ENCODE data around the gene P2RY2.

The P2RY2 gene

DNA sequence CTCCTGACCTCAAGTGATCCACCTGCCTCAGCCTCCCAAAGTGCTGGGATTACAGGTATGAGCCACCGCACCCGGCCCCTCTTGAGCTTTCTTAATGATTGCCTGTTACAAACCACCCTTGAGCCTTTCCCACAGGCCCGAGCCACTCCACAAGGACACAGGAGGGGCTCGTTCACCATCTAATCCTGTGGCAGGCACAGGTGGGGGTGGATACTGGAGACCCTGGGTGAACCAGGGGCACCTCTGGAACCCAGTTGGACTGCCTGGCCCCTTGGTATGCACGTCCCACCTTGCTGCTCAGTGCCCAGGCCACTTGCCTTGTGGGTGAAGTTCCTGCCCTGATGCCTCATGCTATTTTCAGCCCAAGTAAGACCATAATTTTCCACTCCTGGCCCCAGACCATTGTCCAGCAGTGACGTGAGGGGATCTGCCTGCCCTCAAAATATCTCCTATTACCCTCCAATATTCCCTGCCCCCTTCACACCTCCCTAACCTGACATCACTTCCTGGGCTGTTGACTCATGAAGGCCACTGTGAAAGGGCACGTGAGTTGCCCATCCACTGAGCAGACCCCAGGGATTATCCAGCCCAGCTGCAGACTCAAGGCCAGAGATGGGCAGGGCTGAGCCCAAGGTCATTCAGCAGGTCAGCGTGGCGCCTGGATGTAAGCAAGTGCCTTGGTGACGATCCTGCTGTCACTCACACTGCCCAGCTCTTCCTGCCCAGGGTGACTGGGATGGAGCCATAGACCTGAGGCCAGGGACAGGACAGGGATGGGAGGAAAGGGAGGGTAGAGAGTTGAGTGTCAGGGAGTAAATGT lies 19.6 kb downstream of the P2RY2 start:
- Histone ChIP-seq H3K9me3 (ENCODE audit: low read length) (no peaks in the 10 kb centered on the region), H3K27me3 (ENCODE audit: insufficient read depth, low read length) (no peaks in the 10 kb centered on the region), H2AFZ (ENCODE audit: low read depth, low read length) (no peak overlapping the region), H3K4me3 (ENCODE audit: low read length) (no peak overlapping the region), H3K4me1 (ENCODE audit: insufficient read depth, low read length) (peaks cover under 1% of the 10 kb centered on the region), H3K36me3 (ENCODE audit: insufficient read depth, low read length) (no peaks in the 10 kb centered on the region)

DNA sequence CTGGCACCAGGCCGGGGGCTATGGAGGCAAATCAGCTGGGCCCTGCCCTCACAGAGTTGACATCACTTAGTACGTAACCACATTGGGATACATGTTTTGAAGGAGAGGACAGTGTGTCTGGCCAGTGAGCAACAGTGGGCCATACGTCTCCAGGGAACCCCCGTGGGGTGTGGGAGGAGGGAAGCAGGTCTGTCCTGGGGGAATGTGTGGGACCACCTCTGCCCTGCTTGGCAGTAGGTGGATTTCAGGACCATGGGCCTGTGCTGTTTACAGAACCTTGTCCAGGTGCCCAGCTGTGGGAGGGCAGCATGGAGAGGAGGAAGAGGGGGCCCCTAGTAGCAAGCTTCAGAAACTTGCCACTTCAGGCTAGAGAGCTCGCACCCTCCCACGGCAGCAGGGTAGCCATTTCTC lies 21.0 kb downstream of the P2RY2 start:
- Histone ChIP-seq H3K4me3 (ENCODE audit: low read length) (no peak overlapping the region), H3K36me3 (ENCODE audit: insufficient read depth, low read length) (no peaks in the 10 kb centered on the region), H3K9me3 (ENCODE audit: low read length) (no peaks in the 10 kb centered on the region), H3K4me1 (ENCODE audit: insufficient read depth, low read length) (peaks cover 3% of the 10 kb centered on the region), H3K27me3 (ENCODE audit: insufficient read depth, low read length) (no peaks in the 10 kb centered on the region), H2AFZ (ENCODE audit: low read depth, low read length) (no peak overlapping the region)

DNA sequence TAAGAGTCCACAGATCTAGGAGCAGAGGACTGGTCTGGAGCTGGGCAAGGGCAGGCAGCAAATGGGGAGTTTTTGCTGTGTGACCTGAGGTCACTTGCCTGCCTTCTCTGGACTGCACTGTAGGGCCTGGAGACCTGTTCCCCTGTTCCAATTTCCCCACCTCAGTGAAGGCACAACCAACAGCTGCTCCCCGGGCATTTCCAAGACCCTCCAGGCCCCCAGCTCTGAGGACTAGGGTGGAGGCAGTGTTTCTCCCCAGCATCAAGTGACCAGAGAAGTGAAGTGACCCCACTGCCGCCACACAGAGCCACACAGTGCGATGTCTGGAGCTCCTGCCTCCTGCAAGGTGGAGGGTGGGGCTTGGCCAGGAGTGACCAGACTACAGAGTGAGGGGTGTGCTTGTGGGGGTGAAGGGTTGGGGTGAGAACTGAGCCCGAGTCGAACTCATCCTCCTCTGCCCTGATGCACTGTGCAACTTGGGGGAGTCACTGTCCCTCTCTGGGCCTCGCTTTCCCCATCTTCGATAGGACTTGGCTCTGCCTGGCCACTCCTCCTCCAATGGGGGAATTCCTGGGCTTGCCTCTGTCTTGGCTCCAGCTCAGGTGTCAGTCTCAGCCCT lies 21.6 kb downstream of the P2RY2 start:
- Histone ChIP-seq H3K27me3 (ENCODE audit: insufficient read depth, low read length) (no peaks in the 10 kb centered on the region), H3K4me1 (ENCODE audit: insufficient read depth, low read length) (peaks cover 4% of the 10 kb centered on the region), H2AFZ (ENCODE audit: low read depth, low read length) (no peak overlapping the region), H3K4me3 (ENCODE audit: low read length) (no peak overlapping the region), H3K9me3 (ENCODE audit: low read length) (no peaks in the 10 kb centered on the region), H3K36me3 (ENCODE audit: insufficient read depth, low read length) (no peaks in the 10 kb centered on the region)

DNA sequence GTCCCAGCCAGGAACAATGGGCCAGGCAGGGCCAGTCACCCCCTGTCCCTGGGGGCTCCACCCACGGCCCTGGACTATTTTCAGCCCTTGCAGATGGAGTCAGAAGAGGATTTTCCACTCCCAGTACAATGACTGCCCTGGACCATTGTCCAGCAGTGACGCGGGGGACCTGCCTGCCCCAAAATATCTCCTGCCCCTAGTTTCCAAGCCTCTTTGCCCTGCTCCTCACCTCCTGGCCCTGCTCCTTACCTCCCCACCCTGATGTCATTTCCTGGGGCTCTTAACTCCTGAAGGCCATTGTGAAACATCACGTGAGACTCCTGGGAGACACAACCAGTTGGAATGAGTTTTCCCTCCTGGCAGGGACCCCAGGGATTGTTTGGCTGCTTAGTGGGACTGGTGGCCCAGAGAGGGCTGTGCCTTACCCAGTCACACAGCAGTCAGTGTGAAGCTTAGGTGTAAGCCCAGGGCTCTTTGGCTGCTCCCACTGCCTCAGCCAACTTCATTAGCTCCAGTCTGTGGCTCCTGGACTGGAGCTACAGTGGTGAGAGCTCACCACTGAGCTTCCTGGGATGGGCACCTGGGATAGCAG lies 22.2 kb downstream of the P2RY2 start:
- Histone ChIP-seq H3K27me3 (ENCODE audit: insufficient read depth, low read length) (no peaks in the 10 kb centered on the region), H3K9me3 (ENCODE audit: low read length) (no peaks in the 10 kb centered on the region), H2AFZ (ENCODE audit: low read depth, low read length) (no peak overlapping the region), H3K4me1 (ENCODE audit: insufficient read depth, low read length) (peaks cover 9% of the 10 kb centered on the region), H3K4me3 (ENCODE audit: low read length) (no peak overlapping the region), H3K36me3 (ENCODE audit: insufficient read depth, low read length) (no peaks in the 10 kb centered on the region)

DNA sequence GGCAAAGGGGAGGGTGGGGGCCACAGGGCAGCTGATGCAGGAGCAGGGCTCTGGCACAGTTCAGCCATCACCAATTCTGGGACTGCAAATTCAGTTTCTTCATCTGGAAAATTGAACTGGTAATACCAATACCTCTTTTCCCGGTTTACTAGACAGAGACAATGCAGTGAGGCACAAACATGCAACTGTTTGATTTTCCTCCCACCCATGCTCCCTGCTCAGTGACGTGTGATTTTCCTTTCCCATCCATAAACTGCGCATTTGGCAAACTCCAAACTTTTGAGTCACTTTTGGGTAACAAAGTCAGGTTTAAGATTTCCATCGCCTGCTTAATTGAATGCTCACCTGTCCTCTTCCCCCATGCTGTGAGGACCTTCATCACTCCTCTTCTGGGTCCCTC lies 23.2 kb downstream of the P2RY2 start:
- Histone ChIP-seq H2AFZ (ENCODE audit: low read depth, low read length) (no peak overlapping the region), H3K9me3 (ENCODE audit: low read length) (no peaks in the 10 kb centered on the region), H3K4me3 (ENCODE audit: low read length) (no peak overlapping the region), H3K36me3 (ENCODE audit: insufficient read depth, low read length) (no peaks in the 10 kb centered on the region), H3K4me1 (ENCODE audit: insufficient read depth, low read length) (peaks cover 9% of the 10 kb centered on the region), H3K27me3 (ENCODE audit: insufficient read depth, low read length) (no peaks in the 10 kb centered on the region)

DNA sequence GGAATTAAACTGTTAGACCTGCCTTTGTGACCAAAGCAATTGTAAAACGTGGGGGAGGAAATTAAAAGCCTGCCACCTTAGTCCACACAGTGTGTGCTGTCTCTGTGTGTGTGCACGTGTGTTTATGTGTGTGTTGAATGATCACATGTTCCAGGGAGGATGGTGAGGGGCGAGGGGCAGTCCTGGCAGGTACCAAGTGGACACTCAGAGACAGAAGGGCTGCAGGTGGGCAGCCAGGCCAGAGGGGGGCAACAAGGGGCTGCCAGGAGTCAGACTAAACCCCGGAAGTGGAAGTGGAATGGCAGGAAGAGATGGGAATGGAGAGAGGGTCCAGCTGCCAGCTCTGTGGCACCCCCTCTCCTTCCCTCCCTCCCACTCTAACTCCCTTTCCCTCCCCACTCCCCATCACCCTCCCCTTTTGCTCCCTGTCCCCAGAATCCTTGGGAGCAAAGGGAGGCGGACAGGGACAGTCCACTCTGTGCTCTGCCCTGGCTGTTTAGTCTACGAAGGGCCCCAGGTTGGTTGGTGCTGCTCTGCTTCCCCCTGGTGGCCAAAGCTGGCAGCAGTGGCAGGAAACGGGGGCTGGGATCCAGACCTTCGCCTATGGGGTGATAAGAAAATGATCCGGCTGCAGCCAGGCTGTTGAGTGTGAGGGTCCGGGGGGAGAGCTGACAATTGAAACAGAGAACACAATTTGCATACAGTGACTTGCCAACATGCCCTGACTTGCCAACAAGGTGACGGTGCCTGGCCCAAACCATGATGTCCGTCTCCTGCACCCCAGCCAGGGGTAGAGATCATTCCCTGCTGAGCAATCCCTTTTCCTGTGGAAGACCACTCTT lies 24.4 kb downstream of the P2RY2 start:
- Histone ChIP-seq H2AFZ (ENCODE audit: low read depth, low read length) (peak overlapping the region; percentile 72), H3K27me3 (ENCODE audit: insufficient read depth, low read length) (no peaks in the 10 kb centered on the region), H3K4me1 (ENCODE audit: insufficient read depth, low read length) (peaks cover 9% of the 10 kb centered on the region), H3K4me3 (ENCODE audit: low read length) (peak overlapping the region; percentile 50), H3K9me3 (ENCODE audit: low read length) (no peaks in the 10 kb centered on the region), H3K36me3 (ENCODE audit: insufficient read depth, low read length) (no peaks in the 10 kb centered on the region)

DNA sequence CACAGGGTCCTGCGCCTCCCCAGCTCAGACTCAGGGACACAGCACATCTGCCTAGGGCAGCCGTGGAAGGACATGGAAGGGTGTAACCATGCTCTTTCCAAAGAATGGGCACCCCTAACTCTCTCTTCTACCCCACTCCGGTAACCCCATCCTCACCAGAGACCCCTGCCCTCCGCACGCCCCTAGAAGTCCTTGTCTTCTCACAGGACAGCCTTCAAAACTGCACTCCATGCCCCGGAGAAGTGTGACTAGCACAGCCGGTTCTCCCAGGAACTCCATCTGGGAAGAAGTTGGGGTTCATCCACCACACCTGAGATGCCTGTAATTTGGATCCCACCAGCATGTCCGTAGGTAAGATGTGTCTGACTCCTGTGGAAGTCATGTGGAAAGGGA lies 25.0 kb downstream of the P2RY2 start:
- no peak overlapping the region for H3K4me3 ChIP-seq (ENCODE audit: low read length)
- no peaks in the 10 kb centered on the region for H3K36me3 ChIP-seq (ENCODE audit: insufficient read depth, low read length)
- H3K27me3 ChIP-seq (ENCODE audit: insufficient read depth, low read length) = no peaks in the 10 kb centered on the region
- peaks cover 9% of the 10 kb centered on the region for H3K4me1 ChIP-seq (ENCODE audit: insufficient read depth, low read length)
- no peak overlapping the region for H2AFZ ChIP-seq (ENCODE audit: low read depth, low read length)
- H3K9me3 ChIP-seq (ENCODE audit: low read length) = no peaks in the 10 kb centered on the region

DNA sequence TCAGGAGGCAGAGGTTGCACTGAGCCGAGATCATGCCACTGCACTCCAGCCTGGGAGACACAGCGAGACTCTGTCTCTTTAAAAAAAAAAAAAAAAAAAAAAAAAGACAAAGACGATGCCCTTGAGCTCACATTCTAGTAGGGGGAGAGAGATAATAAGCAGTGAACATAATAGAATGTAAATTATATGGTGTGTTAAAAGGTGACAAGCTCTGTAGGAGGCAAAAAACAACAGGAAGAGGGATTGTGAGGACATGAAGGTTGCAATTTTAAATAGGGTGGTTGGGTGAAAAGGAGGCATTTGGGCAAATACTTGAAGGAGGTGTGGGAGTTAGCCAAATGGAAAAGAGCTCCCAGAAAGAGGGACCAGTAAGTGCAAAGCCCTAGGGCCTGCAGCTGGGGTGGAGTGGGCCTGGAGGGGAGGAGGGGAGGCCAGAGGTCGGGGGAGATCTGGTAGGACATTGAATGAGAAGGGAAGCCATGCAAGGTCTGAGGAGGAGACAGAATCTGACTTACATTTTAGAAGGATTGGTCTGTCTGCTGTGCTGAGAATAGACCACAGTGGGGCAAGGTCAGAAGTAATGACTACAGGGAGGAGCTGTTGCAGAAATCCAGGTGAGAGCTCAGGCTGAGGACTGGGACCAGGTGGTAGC lies 26.6 kb downstream of the P2RY2 start:
- no peak overlapping the region for H2AFZ ChIP-seq (ENCODE audit: low read depth, low read length)
- H3K27me3 ChIP-seq (ENCODE audit: insufficient read depth, low read length) = no peaks in the 10 kb centered on the region
- no peaks in the 10 kb centered on the region for H3K36me3 ChIP-seq (ENCODE audit: insufficient read depth, low read length)
- H3K4me3 ChIP-seq (ENCODE audit: low read length) = no peak overlapping the region
- peaks cover 9% of the 10 kb centered on the region for H3K4me1 ChIP-seq (ENCODE audit: insufficient read depth, low read length)
- no peaks in the 10 kb centered on the region for H3K9me3 ChIP-seq (ENCODE audit: low read length)

DNA sequence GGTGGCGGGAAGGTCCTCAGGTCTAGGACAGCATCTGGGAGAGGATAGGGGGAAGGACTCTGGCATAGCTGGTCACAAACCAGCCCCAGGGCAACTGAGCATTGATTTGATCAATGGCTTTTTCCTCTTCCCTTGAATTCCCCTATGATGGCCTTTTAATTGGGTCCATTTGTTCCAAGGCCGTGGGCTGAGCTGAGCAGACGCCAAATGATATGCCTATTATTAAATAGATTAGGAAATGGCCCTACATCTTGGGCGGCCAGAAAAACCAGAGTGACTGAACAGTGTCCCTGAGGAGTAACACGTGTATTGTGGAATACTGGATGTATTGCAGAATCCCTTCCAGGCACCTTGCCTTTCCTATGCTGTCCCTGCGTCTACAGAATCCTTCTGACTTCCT lies 27.4 kb downstream of the P2RY2 start:
- no peak overlapping the region for H3K4me3 ChIP-seq (ENCODE audit: low read length)
- no peaks in the 10 kb centered on the region for H3K27me3 ChIP-seq (ENCODE audit: insufficient read depth, low read length)
- H3K9me3 ChIP-seq (ENCODE audit: low read length) = no peaks in the 10 kb centered on the region
- no peak overlapping the region for H2AFZ ChIP-seq (ENCODE audit: low read depth, low read length)
- peaks cover 9% of the 10 kb centered on the region for H3K4me1 ChIP-seq (ENCODE audit: insufficient read depth, low read length)
- H3K36me3 ChIP-seq (ENCODE audit: insufficient read depth, low read length) = no peaks in the 10 kb centered on the region

DNA sequence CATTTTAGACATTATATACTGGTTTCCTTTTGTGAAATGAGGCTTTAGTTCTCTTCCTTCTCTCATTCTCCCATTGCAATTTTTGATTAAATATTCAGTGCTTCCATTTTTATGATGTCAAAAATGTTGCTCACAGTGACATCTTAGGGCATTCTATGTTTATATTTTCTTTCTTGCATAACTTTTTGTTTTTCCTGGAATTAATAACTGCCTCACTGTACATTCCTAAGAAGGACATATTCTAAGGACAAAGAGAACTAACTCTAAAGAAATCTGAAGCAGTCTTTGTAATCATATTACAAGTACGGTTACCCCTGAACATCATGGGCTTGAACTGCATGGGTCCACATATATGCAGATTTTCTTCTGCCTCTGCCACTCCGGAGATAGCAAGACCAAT lies 28.2 kb downstream of the P2RY2 start:
- no peaks in the 10 kb centered on the region for H3K9me3 ChIP-seq (ENCODE audit: low read length)
- no peak overlapping the region for H3K4me3 ChIP-seq (ENCODE audit: low read length)
- no peaks in the 10 kb centered on the region for H3K27me3 ChIP-seq (ENCODE audit: insufficient read depth, low read length)
- H3K4me1 ChIP-seq (ENCODE audit: insufficient read depth, low read length) = peaks cover 9% of the 10 kb centered on the region
- no peak overlapping the region for H2AFZ ChIP-seq (ENCODE audit: low read depth, low read length)
- no peaks in the 10 kb centered on the region for H3K36me3 ChIP-seq (ENCODE audit: insufficient read depth, low read length)

DNA sequence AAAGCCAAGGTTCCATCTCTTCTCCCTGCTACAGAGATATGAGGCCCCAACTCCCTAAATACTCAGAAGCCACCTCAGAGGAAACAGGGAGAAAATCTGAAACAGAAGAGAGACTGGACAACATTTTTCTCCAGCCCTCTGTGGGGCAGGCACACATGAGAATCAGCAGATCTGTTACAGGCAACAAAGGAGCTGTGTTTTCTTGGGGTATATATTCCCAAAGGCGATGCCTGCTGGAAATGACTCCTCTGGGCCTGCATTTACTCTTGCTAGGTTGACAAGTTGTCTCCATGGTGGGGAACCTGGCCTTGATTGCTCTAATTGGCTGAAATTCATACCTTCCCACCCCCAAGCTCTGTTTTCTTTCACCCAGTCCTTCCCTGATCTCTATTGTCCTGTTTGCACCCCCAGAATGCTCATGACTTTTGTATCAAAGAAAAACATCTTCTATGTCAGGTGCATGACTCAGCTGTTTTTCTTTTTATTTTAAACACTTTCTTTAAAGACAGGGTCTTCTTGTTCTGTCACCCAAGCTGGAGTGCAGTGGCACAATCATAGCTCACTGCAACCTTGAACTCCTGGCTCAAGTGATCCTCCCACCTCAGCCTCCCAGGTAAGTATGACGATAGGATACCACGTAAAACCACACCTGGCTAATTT lies 30.6 kb downstream of the P2RY2 start:
- Histone ChIP-seq H3K4me3 (ENCODE audit: low read length) (no peak overlapping the region), H3K36me3 (ENCODE audit: insufficient read depth, low read length) (no peaks in the 10 kb centered on the region), H3K27me3 (ENCODE audit: insufficient read depth, low read length) (no peaks in the 10 kb centered on the region), H3K4me1 (ENCODE audit: insufficient read depth, low read length) (peaks cover 7% of the 10 kb centered on the region), H2AFZ (ENCODE audit: low read depth, low read length) (no peak overlapping the region), H3K9me3 (ENCODE audit: low read length) (no peaks in the 10 kb centered on the region)

DNA sequence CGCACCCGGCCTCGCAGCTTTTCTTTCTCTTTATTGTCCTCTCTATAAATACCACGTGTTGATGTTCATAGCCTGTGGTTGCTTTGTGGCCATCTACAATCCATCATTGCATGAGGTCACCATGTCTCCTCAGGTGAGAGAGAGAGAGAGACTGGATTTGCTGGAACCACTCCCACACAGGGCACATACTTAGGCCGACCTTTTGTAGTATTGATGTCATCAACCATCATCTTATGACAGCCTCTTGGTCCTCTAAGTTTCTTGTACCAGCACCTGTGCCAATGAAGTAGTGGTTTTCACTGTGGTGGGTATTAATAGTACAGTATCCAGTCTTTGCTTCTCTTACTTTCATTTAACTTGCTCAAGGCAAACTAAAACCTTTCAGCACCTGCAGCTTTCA lies 31.2 kb downstream of the P2RY2 start:
- H3K9me3 ChIP-seq (ENCODE audit: low read length) = no peaks in the 10 kb centered on the region
- H2AFZ ChIP-seq (ENCODE audit: low read depth, low read length) = no peak overlapping the region
- no peaks in the 10 kb centered on the region for H3K27me3 ChIP-seq (ENCODE audit: insufficient read depth, low read length)
- peaks cover 7% of the 10 kb centered on the region for H3K4me1 ChIP-seq (ENCODE audit: insufficient read depth, low read length)
- no peak overlapping the region for H3K4me3 ChIP-seq (ENCODE audit: low read length)
- H3K36me3 ChIP-seq (ENCODE audit: insufficient read depth, low read length) = no peaks in the 10 kb centered on the region
